Measurements from ENCODE around the gene CDK18. TPM values are rescaled to one million over a fixed set of nuclear protein-coding genes. Genes with fewer than 3 reads are reported as not detected.

The CDK18 gene
- total RNA-seq, 1 donor from 2014 or later, result 4.0 TPM

Other genes starting within 250 kb of the CDK18 start
- gene NUAK2, start 182.9 kb upstream of the CDK18 start, total RNA-seq, result 1.6 TPM
- gene KLHDC8A, start 147.7 kb upstream of the CDK18 start, total RNA-seq, result not detected
- not detected for gene LEMD1, start 82.6 kb upstream of the CDK18 start, total RNA-seq
- not detected for gene BLACAT1, start 48.6 kb upstream of the CDK18 start, total RNA-seq
- 70.2 TPM for gene ELK4, start 127.3 kb downstream of the CDK18 start, total RNA-seq
- 2.0 TPM for gene SLC45A3, start 175.8 kb downstream of the CDK18 start, total RNA-seq
- gene NUCKS1, start 245.5 kb downstream of the CDK18 start, total RNA-seq, result 102 TPM

Measured in mesenteric fat pad (tissue), 1 donor.